Measurements from ENCODE around the gene KIR3DL2.
"Not testable (repeated sequence)": the region's sequence is repeated elsewhere in the genome, so short reads cannot be mapped to it uniquely, and the experiment has no call there.

KIR3DL2 gene

DNA sequence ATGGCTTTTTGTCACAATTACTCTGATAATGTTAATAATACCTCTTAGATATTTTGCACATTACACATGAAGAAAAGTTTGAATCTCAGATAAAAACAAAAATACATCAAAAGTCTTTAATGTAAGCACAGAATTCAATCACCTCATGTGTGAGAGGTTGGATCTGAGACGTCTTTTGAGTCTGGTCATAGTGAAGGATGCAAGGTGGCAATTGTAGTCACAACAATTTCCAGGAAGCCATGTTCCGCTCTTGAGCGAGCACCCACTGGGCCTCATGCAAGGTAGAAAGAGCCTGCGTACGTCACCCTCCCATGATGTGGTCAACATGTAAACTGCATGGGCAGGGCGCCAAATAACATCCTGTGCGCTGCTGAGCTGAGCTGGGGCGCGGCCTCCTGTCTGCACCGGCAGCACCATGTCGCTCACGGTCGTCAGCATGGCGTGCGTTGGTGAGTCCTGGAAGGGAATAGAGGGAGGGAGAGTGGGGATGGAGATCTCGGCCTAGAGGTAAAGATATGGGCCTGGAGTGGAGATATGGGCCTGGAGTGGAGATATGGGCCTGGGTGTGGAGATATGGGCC, at the start of gene KIR3DL2:
KIR3DL2 (plus strand) TSS at position 383 of the 580 bp plus-strand sequence; CDS start at position 416, 33 bp downstream.
- not testable (repeated sequence) for DNase-seq

DNA sequence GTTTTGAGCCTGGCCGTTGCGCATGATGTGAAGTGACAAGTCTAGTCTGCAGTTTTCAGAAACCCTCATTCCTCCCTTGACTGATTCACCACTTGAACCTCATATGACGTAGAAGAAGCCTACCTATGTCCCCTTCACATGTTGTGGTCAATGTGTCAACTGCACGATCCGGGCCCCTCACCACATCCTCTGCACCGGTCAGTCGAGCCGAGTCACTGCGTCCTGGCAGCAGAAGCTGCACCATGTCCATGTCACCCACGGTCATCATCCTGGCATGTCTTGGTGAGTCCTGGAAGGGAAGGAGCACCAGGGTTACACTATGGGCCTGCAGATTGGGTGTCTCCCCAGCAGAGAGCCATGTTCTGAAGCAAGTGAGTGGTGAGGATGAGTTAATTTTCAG, 46.8 kb upstream of the KIR3DL2 start, which contains the start of gene KIR2DL4:
KIR2DL4 (plus strand) TSS at position 201 of the 400 bp plus-strand sequence; CDS start at position 243, 42 bp downstream.
- no peak for DNase-seq

DNA sequence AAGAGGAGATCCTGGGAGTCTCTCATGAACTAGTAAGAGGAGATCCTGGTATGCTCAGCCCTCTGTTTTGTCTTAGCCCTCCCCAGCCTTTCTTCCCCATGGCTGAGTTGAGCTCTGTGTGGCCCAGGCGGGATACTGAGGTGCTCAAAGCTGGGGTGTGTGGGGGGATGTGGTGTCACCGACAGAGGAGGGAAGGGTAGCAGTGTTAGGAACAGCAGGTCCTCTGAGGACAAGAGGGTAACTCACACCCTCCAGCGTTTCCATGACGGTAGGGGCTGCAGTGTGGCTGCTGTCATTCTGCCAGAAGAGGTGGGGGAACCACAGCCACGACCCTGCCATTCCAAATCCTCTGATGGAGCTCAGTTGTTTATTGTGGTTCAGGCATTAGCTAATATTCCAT, 46.1 kb upstream of the KIR3DL2 start:
- DNase-seq = no peak

DNA sequence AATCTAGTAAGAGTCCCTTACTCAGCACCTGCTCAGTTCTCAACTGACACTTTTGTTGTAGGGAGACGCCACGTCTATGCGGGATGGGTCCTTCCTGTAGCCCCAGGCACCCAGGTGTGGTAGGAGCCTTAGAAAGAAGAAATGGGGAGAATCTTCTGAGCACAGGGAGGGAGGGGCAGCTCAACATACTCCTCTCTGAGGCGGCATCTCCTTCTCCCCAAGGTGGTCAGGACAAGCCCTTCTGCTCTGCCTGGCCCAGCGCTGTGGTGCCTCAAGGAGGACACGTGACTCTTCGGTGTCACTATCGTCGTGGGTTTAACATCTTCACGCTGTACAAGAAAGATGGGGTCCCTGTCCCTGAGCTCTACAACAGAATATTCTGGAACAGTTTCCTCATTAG, 45.7 kb upstream of the KIR3DL2 start:
- no peak for DNase-seq

DNA sequence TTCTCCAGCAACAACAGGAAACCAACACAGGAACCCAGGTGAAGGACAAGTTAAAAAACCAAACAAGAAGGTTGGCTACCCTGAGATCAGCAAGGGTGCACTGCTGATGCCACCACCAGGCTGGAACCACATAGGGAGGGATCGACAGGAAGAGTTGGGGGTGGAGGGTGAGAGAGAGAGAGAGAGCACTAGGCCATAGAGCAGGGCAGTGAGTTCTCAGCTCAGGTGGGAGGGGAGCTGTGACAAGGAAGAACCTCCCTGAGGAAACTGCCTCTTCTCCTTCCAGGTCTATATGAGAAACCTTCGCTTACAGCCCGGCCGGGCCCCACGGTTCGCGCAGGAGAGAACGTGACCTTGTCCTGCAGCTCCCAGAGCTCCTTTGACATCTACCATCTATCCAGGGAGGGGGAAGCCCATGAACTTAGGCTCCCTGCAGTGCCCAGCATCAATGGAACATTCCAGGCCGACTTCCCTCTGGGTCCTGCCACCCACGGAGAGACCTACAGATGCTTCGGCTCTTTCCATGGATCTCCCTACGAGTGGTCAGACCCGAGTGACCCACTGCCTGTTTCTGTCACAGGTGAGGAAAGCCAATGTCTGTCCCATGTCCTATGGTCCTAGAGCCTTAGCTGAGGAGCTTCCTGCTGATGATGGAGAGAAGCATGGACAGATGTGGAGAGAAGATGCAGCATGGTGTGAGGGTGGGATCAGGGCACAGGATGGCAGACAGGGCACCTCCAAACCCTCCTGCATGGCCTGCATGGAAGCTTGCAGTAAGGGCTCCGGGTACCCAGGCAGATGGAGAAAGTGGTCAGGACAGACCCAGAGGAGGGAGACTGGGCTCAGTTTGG, 44.4 kb upstream of the KIR3DL2 start:
- no peak for DNase-seq

DNA sequence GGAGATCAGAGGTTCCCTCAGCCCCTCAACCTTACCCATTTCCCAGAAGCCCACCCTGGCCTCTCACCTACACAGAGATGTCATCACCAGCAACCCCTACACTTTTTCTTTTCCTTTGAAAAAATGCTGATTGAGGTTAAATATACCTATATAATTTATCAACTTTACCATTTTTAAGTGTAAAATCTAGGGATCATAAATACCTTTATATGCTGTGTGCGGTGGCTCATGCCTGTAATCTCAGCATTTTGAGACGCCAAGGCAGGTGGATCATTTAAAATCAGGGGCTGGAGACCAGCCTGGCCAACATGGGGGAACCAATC, 43.8 kb upstream of the KIR3DL2 start:
- no peak for DNase-seq

DNA sequence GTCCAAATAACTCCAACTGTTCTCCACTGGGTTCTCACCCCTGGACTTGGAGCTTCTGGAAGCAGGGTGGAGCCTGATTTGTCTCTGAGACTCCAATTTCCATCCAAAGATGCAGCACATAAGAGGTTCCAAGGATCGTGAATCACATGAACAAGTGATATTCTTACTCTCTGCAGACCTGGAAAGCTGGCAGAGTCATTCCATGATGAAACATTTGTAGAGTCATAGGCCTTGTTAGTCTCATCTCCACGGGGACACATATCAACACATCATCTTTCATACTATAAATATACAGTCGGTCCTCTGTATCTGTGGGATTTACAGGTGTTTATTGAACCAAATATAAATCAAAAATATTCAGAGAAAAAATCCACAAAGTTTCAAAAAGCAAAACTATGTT, 35.7 kb upstream of the KIR3DL2 start:
- not testable (repeated sequence) for DNase-seq

DNA sequence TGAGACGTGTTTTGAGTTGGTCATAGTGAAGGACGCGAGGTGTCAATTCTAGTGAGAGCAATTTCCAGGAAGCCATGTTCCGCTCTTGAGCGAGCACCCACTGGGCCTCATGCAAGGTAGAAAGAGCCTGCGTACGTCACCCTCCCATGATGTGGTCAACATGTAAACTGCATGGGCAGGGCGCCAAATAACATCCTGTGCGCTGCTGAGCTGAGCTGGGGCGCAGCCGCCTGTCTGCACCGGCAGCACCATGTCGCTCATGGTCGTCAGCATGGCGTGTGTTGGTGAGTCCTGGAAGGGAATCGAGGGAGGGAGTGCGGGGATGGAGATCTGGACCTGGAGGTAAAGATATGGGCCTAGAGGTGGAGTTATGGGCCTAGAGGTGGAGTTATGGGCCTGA, 34.0 kb upstream of the KIR3DL2 start, which contains the start of gene KIR3DL1:
KIR3DL1 (plus strand) TSS at position 218 of the 400 bp plus-strand sequence.
- DNase-seq = not testable (repeated sequence)

DNA sequence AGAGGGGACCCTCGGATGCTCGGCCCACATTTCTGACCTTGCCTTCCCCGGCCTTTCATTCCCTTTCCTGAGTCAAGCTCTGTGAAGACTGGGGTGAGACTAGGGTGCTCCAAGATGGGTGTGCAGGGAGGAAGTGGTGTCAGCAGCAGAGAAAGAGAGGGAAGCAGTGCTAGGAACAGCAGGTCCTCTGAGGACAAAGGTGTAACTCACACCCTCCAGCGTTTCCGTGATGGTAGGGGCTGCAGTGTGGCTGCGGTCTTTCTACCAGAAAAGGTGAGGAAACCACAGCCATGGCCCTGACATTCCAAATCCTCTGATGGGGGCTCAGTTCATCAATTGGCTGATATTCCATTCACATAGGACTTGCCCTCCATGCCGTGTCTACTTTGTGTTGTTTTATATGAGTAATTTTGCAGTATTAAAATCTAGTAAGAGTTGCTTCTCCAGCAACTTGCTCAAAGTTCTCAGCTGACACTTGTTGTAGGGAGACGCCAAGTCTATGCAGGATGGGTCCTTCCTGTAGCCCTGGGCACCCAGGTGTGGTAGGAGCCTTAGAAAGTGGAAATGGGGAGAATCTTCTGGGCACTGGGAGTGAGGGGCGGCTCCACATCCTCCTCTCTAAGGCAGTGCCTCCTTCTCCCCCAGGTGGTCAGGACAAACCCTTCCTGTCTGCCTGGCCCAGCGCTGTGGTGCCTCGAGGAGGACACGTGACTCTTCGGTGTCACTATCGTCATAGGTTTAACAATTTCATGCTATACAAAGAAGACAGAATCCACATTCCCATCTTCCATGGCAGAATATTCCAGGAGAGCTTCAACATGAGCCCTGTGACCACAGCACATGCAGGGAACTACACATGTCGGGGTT, 32.3 kb upstream of the KIR3DL2 start:
- DNase-seq = no peak

DNA sequence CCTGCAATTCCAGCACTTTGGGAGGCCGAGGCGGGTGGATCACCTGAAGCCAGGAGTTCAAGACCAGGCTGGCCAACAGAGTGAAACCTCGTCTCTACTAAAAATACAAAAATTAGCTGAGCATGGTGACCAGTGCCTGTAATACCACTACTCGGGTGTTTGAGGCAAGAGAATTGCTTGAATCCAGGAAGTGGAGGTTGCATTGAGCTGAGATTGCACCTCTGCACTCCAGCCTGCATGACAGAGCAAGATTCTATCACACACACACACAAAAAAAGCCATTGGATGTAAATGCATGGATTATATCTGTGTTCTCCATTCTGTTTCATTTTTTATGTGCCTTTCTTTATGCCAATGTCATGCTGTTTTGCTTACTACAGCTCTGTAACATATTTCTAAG, 25.8 kb upstream of the KIR3DL2 start:
- DNase-seq = not testable (repeated sequence)

DNA sequence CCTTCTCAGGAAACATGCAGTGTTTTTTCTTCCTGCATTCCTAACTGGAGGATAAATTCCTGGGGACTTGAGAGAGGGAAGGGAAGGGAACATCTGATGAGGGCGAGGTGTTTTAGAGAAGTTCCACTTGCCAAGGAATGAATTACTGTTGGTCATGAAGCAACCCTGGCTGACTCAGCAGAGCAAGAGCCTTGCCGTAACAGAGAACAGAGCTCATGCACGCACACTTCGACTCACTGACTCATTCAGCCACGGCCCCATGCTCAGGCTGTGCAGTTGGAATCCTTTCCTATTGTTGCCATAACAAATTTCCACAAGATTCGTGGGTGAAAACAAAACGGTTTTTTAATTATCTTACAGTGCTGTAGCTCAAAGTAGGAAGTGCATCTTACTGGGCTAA, 24.9 kb upstream of the KIR3DL2 start:
- not testable (repeated sequence) for DNase-seq

DNA sequence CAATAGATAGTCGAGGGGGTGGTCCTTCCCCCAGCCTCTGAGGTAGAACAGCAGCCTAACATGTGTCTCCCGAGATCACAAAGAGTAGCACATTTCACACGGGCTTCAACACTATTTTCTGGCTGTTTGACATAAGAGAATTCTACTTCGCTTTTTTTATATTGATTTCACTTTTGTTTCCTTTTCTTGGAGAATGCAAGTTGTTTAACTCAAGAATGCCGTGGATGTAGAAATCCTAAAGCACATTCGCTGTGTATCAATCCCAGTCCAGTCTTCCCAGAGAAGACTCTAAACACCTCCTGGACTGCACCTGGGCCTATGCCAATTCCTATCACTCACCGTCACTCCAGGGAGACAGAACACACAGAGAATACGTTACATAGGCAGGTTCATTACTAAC, 22.2 kb upstream of the KIR3DL2 start:
- DNase-seq = not testable (repeated sequence)

DNA sequence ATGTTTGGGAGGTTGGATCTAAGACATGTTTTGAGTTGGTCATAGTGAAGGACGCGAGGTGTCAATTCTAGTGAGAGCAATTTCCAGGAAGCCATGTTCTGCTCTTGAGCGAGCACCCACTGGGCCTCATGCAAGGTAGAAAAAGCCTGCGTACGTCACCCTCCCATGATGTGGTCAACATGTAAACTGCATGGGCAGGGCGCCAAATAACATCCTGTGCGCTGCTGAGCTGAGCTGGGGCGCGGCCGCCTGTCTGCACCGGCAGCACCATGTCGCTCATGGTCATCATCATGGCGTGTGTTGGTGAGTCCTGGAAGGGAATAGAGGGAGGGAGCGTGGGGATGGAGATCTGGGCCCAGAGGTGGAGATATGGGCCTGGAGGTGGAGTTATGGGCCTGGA, 17.7 kb upstream of the KIR3DL2 start, which contains the start of gene KIR2DS4:
KIR2DS4 (plus strand) TSS at position 181 of the 400 bp plus-strand sequence.
- not testable (repeated sequence) for DNase-seq

DNA sequence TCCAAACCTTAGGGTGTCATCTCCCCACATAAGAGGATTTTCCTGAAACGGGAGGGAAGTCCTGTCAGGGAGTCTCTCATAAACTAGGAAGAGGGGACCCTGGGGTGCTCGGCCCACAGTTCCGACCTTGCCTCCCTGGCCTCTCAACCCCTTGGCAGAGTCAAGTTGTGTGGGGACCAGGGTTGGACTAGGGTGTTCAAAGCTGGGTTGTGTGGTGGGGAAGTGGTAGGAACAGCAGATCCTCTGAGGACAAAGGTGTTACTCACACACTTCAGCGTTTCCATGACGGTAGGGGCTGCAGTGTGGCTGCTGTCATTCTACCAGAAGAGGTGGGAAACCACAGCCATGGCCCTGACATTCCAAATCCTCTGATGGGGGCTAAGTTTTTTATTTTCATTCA, 15.1 kb upstream of the KIR3DL2 start:
- not testable (repeated sequence) for DNase-seq

DNA sequence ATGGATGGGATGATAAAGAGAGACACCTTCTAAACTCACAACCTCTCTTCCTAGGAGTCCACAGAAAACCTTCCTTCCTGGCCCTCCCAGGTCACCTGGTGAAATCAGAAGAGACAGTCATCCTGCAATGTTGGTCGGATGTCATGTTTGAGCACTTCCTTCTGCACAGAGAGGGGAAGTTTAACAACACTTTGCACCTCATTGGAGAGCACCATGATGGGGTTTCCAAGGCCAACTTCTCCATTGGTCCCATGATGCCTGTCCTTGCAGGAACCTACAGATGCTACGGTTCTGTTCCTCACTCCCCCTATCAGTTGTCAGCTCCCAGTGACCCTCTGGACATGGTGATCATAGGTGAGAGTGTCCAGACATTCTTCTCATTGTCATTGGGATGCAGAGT, 12.7 kb upstream of the KIR3DL2 start:
- DNase-seq = not testable (repeated sequence)

DNA sequence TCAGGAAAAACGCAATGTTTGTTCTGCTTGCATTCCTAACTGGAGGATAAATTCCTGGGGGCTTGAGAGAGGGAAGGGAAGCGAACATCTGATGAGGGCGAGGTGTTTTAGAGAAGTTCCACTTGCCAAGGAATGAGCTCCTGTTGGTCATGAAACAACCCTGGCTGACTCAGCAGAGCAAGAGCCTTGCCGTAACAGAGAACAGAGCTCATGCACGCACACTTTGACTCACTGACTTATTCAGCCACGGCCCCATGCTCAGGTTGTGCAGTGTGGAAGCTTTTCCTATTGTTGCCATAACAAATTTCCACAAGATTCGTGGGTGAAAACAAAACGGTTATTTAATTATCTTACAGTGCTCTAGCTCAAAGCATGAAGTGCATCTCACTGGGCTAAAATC, 7.1 kb upstream of the KIR3DL2 start:
- not testable (repeated sequence) for DNase-seq

DNA sequence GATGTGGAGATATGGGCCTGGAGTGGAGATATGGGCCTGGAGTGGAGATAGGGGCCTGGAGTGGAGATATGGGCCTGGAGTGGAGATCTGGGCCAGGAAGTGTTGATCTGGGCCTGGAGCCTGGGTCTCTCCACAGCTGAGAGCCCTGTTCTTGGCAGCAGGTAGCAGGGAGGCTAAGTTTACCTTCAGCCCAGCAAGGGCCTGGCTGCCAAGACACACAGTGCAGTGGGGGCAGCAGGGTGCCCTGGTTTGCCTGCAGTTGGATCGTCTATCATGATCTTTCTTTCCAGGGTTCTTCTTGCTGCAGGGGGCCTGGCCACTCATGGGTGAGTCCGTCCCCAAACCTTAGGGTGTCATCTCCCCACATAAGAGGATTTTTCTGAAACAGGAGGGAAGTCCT, 687 bp downstream of the KIR3DL2 start:
- no peak for DNase-seq

DNA sequence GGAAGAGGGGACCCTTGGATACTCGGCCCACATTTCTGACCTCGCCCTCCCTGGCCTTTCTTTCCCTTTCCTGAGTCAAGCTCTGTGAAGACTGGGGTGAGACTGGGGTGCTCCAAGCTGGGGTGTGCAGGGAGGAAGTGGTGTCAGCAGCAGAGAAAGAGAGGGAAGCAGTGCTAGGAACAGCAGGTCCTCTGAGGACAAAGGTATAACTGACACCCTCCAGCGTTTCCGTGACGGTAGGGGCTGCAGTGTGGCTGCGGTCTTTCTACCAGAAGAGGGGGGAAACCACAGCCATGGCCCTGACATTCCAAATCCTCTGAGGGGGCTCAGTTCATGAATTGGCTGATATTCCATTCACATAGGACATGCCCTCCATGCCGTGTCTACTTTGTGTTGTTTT, 1.1 kb downstream of the KIR3DL2 start:
- no peak for DNase-seq

DNA sequence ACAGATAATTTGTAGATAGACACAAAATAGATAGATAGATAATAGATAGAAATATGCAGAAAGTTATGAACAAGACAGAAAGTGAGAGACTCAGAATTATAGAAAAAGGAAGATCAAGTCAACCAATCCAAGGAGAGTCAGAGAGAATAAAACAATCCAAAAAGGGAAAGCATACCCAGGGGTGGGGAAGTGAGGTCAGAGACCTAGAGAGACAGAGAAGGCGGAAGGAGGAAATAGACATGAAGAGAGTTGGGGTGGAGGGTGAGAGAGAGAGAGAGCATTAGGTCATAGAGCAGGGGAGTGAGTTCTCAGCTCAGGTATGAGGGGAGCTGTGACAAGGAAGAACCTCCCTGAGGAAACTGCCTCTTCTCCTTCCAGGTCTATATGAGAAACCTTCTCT, 5.0 kb downstream of the KIR3DL2 start:
- not testable (repeated sequence) for DNase-seq

DNA sequence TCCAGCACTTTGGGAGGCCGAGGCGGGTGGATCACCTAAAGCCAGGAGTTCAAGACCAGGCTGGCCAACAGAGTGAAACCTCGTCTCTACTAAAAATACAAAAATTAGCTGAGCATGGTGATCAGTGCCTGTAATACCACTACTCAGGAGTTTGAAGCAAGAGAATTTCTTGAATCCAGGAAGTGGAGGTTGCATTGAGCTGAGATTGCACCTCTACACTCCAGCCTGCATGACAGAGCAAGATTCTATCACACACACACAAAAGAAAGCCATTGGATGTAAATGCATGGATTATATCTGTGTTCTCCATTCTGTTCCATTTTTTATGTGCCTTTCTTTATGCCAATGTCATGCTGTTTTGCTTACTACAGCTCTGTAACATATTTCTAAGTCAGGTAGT, 8.2 kb downstream of the KIR3DL2 start:
- DNase-seq = not testable (repeated sequence)

DNA sequence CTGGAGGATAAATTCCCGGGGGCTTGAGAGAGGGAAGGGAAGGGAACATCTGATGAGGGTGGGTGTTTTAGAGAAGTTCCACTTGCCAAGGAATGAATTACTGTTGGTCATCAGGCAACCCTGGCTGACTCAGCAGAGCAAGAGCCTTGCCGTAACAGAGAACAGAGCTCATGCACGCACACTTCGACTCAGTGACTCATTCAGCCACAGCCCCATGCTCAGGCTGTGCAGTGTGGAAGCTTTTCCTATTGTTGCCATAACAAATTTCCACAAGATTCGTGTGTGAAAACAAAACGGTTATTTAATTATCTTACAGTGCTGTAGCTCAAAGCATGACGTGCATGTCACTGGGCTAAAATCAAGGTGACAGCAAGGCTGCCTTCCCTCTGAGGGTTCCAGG, 9.2 kb downstream of the KIR3DL2 start:
- not testable (repeated sequence) for DNase-seq

DNA sequence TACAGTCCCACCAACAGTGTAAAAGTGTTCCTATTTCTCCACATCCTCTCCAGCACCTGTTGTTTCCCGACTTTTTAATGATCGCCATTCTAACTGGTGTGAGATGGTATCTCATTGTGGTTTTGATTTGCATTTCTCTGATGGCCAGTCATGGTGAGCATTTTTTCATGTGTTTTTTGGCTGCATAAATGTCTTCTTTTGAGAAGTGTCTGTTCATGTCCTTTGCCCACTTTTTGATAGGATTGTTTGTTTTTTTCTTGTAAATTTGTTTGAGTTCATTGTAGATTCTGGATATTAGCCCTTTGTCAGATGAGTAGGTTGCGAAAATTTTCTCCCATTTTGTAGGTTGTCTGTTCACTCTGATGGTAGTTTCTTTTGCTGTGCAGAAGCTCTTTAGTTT, 13.2 kb downstream of the KIR3DL2 start:
- not testable (repeated sequence) for DNase-seq

DNA sequence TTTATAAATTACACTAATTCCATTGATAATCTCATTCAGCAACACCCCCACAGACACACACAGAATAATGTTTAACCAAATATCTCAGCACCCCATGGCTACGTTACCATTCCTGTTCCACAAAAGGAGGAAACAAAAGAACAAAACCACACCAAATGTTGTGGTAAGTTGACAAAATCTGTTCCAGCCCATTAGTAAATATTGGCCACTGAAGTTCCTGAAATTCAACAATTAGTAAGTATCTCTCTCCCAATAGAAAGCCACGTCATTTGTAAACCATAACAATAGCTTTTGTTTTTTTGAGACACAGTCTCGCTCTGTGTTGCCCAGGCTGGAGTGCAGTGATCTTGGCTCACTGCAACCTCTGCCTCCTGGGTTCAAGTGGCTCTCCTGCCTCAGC, 21.5 kb downstream of the KIR3DL2 start:
- no peak for DNase-seq
